Stimulated activated CD8-positive, alpha-beta memory T cell treated with anti-CD3 and anti-CD28 coated beads, Interleukin-7, amount 100 ng/mL, for 1 hour (primary cell): ENCODE results near the gene DAB2IP.

Source experiments
- DNase-seq, 2 donors: peaks; one replicate each; pipeline ENCODE4 v3.0.0-alpha.2; 2020; ENCODE audit warnings: low read depth in 2 of 2

Gene DAB2IP

GRCh38 chr9:121760571-121760970 is 109.1 kb downstream of the DAB2IP start:
- DNase-seq: no peak

- no peak for DNase-seq
These were observed 111.7 kb downstream of the DAB2IP start for GRCh38 chr9:121763131-121763530.

GRCh38 chr9:121763561-121764370 is 112.3 kb downstream of the DAB2IP start:
- DNase-seq: no peak

GRCh38 chr9:121764371-121764730 is 112.9 kb downstream of the DAB2IP start:
- DNase-seq: no peak

GRCh38 chr9:121765021-121765950 is 113.9 kb downstream of the DAB2IP start:
- DNase-seq: no peak

- no peak for DNase-seq
These were observed 114.7 kb downstream of the DAB2IP start for GRCh38 chr9:121766081-121766683.

- DNase-seq: no peak
These were observed 115.8 kb downstream of the DAB2IP start for GRCh38 chr9:121767171-121767769.

- DNase-seq: no peak
These were observed 117.1 kb downstream of the DAB2IP start for GRCh38 chr9:121768416-121769015.

- no peak for DNase-seq
These were observed 118.5 kb downstream of the DAB2IP start for GRCh38 chr9:121769939-121770338.

GRCh38 chr9:121770415-121771273 is 119.2 kb downstream of the DAB2IP start:
- DNase-seq: no peak

GRCh38 chr9:121771418-121771817 is 120.0 kb downstream of the DAB2IP start:
- DNase-seq: no peak

GRCh38 chr9:121771851-121772599 is 120.6 kb downstream of the DAB2IP start:
- DNase-seq: no peak

GRCh38 chr9:121772600-121773285 is 121.3 kb downstream of the DAB2IP start:
- DNase-seq: no peak

GRCh38 chr9:121773286-121773953 is 122.0 kb downstream of the DAB2IP start:
- no peak for DNase-seq

GRCh38 chr9:121773954-121774714 is 122.7 kb downstream of the DAB2IP start:
- DNase-seq: no peak

GRCh38 chr9:121774715-121775613 is 123.5 kb downstream of the DAB2IP start:
- DNase-seq: no peak
